Liver (tissue), 3 donors: ENCODE measurements around the gene RAPGEF1.

ENCODE experiments used
- ATF3 ChIP-seq: IDR thresholded peaks from 2 replicates; pipeline ENCODE4 v1.6.1; 2016; ENCODE audit warnings: antibody characterized with exemption
- EGR1 ChIP-seq, 2 donors: IDR thresholded peaks; 2 replicates each; pipeline ENCODE4 v1.6.1; 2016 to 2018; ENCODE audit warnings: antibody characterized with exemption in 2 of 2, low read depth in 2 of 2
- FOXA1 ChIP-seq: IDR thresholded peaks from 2 replicates; pipeline ENCODE4 v1.6.1; 2016; ENCODE audit warnings: antibody characterized with exemption
- RAD21 ChIP-seq, 2 donors: IDR thresholded peaks; 2 replicates each; pipeline ENCODE4 v1.6.1; 2016; ENCODE audit warnings: antibody characterized with exemption in 2 of 2, mild to moderate bottlenecking in 2 of 2
- TAF1 ChIP-seq: conservative IDR thresholded peaks from 2 replicates; pipeline ENCODE4 v1.6.1; 2016; ENCODE audit warnings: antibody characterized with exemption, mild to moderate bottlenecking
- TF ChIP-seq, protein P1 (sequence below): fragments of 150-350 bp; IDR thresholded peaks from 2 replicates; pipeline ENCODE4 v1.5.1; 2017; ENCODE audit warnings: improper control_type of control experiment, low read depth, low read length; ENCODE audit not compliant: missing input control
- donor health status: healthy.
- donor health status: healthy.

DNA sequence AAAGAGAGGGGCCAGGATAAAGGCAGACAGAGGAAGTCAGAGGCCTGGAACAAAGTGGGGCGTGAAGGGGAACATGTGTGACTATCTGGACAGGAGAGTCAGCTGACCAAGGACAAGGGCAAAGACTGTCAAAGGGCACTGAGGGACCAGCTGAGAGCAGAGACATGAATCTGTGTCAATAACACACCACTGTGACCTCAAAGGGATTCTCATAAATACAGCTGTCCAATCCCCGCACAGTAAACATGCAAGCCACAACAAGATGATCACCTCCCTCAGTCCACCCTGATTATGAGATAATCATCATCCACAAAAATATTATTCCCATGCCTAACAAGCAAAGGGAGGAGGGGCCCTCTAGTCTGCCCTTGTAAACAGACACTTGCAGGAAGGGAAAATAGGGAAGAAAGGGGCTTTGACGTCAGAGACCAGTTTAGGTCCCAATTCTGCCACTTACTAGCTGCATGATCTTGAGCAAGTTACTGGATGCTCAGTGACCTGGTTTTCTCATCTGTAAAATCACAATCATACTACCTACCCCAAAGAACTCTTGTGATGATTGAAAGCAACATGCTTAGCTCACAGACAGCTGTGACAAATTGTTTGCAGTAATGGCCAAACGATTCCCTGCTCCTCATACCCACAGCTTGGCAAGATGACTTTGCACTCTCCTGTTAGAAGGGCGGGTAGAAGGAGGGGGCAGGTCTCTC lies 41.8 kb downstream of the RAPGEF1 start:
- TF ChIP-seq, protein P1, sequence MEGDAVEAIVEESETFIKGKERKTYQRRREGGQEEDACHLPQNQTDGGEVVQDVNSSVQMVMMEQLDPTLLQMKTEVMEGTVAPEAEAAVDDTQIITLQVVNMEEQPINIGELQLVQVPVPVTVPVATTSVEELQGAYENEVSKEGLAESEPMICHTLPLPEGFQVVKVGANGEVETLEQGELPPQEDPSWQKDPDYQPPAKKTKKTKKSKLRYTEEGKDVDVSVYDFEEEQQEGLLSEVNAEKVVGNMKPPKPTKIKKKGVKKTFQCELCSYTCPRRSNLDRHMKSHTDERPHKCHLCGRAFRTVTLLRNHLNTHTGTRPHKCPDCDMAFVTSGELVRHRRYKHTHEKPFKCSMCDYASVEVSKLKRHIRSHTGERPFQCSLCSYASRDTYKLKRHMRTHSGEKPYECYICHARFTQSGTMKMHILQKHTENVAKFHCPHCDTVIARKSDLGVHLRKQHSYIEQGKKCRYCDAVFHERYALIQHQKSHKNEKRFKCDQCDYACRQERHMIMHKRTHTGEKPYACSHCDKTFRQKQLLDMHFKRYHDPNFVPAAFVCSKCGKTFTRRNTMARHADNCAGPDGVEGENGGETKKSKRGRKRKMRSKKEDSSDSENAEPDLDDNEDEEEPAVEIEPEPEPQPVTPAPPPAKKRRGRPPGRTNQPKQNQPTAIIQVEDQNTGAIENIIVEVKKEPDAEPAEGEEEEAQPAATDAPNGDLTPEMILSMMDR, result no peak
- TF ChIP-seq RAD21 (IDR thresholded peaks at IDR 0.05), result no peak
- TF ChIP-seq EGR1 (IDR thresholded peaks at IDR 0.05; ENCODE audit: low read depth in 2 of 2), result no peak
- TF ChIP-seq TAF1, result no peak
- no peak for TF ChIP-seq ATF3
- TF ChIP-seq FOXA1, result no peak
